GM04503 (cell line): ENCODE results near the gene CFAP92.

Experiments used
- DNase-seq: peaks from one replicate; pipeline ENCODE4 v3.0.0-alpha.2; 2012; ENCODE audit warnings: low read depth

The CFAP92 gene

GRCh38 chr3:128861491-128861890, 132.4 kb downstream of the CFAP92 start:
- DNase-seq: no peak
